Thyroid gland (tissue), 4 donors: ENCODE data around the gene HS6ST2.

ENCODE experiments used
- POLR2A ChIP-seq, 2 donors: fragments of 450-650 bp; IDR thresholded peaks; one replicate each; pipeline ENCODE4 v1.6.1; 2017; ENCODE audit warnings: antibody characterized with exemption in 2 of 2, mild to moderate bottlenecking in 2 of 2, moderate library complexity in 1 of 2
- TF ChIP-seq, protein P1 (sequence below), 6 experiments: fragments of 200-600 bp in 3 of 6; fragments of 450-650 bp in 3 of 6; sonication (generic) in 3 of 6; IDR thresholded peaks; one replicate each; pipeline ENCODE4 v1.5.1; 2016 to 2019; ENCODE audit warnings: antibody characterized with exemption in 6 of 6, mild to moderate bottlenecking in 2 of 6, inconsistent platforms in 1 of 6, moderate library complexity in 1 of 6

DNA sequence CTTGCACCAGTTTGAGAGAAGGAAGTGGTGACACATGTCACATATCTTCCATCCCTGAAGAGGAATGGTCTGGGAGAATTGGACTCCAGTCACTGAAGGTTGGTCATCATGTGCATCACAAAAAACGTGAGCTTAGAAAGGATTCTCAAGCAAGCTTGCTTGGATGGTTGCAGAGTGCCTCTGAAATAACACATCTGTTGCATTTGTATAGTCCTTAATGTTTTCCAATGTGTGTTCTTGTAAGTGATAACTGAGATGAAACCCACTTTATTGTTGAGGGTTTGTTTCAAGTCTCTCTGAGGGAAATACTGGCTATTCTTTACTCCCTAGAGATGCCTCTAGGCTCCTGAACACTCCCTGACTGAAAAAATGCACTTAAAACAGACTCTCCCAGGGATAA lies 285.1 kb downstream of the HS6ST2 start:
- TF ChIP-seq, protein P1, sequence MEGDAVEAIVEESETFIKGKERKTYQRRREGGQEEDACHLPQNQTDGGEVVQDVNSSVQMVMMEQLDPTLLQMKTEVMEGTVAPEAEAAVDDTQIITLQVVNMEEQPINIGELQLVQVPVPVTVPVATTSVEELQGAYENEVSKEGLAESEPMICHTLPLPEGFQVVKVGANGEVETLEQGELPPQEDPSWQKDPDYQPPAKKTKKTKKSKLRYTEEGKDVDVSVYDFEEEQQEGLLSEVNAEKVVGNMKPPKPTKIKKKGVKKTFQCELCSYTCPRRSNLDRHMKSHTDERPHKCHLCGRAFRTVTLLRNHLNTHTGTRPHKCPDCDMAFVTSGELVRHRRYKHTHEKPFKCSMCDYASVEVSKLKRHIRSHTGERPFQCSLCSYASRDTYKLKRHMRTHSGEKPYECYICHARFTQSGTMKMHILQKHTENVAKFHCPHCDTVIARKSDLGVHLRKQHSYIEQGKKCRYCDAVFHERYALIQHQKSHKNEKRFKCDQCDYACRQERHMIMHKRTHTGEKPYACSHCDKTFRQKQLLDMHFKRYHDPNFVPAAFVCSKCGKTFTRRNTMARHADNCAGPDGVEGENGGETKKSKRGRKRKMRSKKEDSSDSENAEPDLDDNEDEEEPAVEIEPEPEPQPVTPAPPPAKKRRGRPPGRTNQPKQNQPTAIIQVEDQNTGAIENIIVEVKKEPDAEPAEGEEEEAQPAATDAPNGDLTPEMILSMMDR (IDR thresholded peaks at IDR 0.05): no peak
- no peak for TF ChIP-seq POLR2A (IDR thresholded peaks at IDR 0.05)
